SK-N-SH (cell line): ENCODE data around the gene OR2AJ1. TPM values are rescaled to one million over a fixed set of nuclear protein-coding genes. Genes with fewer than 3 reads are reported as not detected.

Experiments
- CTCF ChIA-PET: fragments of 300-600, 350-600 bp; formaldehyde crosslinking; extraction: SDS; loops from one replicate; lab custom pipeline; 2021; lab: Yijun Ruan, JAX
- POLR2A ChIA-PET: fragments of 350-600 bp; sonication (Branson Sonifier 250); formaldehyde crosslinking; extraction: SDS; loops from one replicate; lab custom pipeline; 2020; ENCODE audit warnings: antibody characterized with exemption, inconsistent platforms; lab: Yijun Ruan, JAX
- DNase-seq: peaks from one replicate; pipeline ENCODE4 v3.0.0; 2012
- H2AFZ ChIP-seq: fragments of 200-600 bp; sonication (generic); 2 replicates; pipeline ENCODE4 v1.8.1; 2016; ENCODE audit warnings: antibody characterized with exemption, mild to moderate bottlenecking, low read depth
- H3F3A ChIP-seq: fragments of 200-600 bp; sonication (generic); replicated peaks from 2 replicates; pipeline ENCODE3; 2016; ENCODE audit warnings: antibody characterized with exemption, mild to moderate bottlenecking; ENCODE audit not compliant: insufficient read depth
- H3K27ac ChIP-seq, 2 experiments: fragments of 200-500 bp in 1 of 2; fragments of 200-600 bp in 1 of 2; sonication (Bioruptor generic) in 1 of 2; sonication (generic), shearing (Covaris generic) in 1 of 2; 2 replicates each; pipeline versions ENCODE4 v1.5.1 to v1.6.1; 2014 to 2016; ENCODE audit warnings: low read depth in 2 of 2, inconsistent platforms in 1 of 2, low read length in 1 of 2, mild to moderate bottlenecking in 1 of 2, mixed read lengths in 1 of 2
- H3K27me3 ChIP-seq: fragments of 200-600 bp; sonication (generic), shearing (Covaris generic); 2 replicates; pipeline ENCODE4 v1.6.1; 2016; ENCODE audit warnings: mixed run types; ENCODE audit not compliant: insufficient read depth
- H3K36me3 ChIP-seq, 2 experiments: fragments of 200-500 bp in 1 of 2; fragments of 200-600 bp in 1 of 2; sonication (Bioruptor generic) in 1 of 2; sonication (generic) in 1 of 2; replicated peaks in 1 of 2; 2 replicates each; pipeline versions ENCODE3 to v1.5.1; 2014 to 2016; ENCODE audit warnings: low read length in 1 of 2, mild to moderate bottlenecking in 1 of 2; ENCODE audit not compliant: insufficient read depth in 2 of 2, control insufficient read depth in 1 of 2
- H3K4me1 ChIP-seq, 2 experiments: fragments of 200-500 bp in 1 of 2; fragments of 200-600 bp in 1 of 2; sonication (Bioruptor generic) in 1 of 2; sonication (generic), shearing (Covaris generic) in 1 of 2; 2 replicates each; pipeline versions ENCODE4 v1.5.1 to v1.6.1; 2014 to 2016; ENCODE audit warnings: low read depth in 1 of 2, low read length in 1 of 2, mixed run types in 1 of 2; ENCODE audit not compliant: insufficient read depth in 2 of 2, control insufficient read depth in 1 of 2
- H3K4me2 ChIP-seq: fragments of 200-600 bp; sonication (generic), shearing (Covaris generic); 2 replicates; pipeline ENCODE4 v1.6.1; 2017; ENCODE audit warnings: mixed run types
- H3K4me3 ChIP-seq, 2 experiments: fragments of 200-500 bp in 1 of 2; fragments of 200-600 bp in 1 of 2; sonication (Bioruptor generic) in 1 of 2; sonication (generic), shearing (Covaris generic) in 1 of 2; 2 replicates each; pipeline versions ENCODE4 v1.5.1 to v1.8.1; 2014 to 2016; ENCODE audit warnings: low read depth in 2 of 2, inconsistent platforms in 1 of 2, low read length in 1 of 2, mild to moderate bottlenecking in 1 of 2, mixed read lengths in 1 of 2, moderate library complexity in 1 of 2
- H3K79me2 ChIP-seq: fragments of 200-600 bp; sonication (generic); 2 replicates; pipeline ENCODE4 v1.8.1; 2017; ENCODE audit warnings: mild to moderate bottlenecking; ENCODE audit not compliant: insufficient read depth
- H3K9ac ChIP-seq: fragments of 200-600 bp; sonication (generic); 2 replicates; pipeline ENCODE4 v1.6.1; 2017; ENCODE audit warnings: mixed run types
- H3K9me2 ChIP-seq: fragments of 200-600 bp; sonication (generic); 2 replicates; pipeline ENCODE4 v1.6.1; 2017; ENCODE audit warnings: mixed run types
- H3K9me3 ChIP-seq: fragments of 200-600 bp; sonication (generic); 2 replicates; pipeline ENCODE4 v1.6.1; 2017; ENCODE audit warnings: mixed run types, mild to moderate bottlenecking, moderate library complexity
- H4K20me1 ChIP-seq: fragments of 200-600 bp; sonication (generic); 2 replicates; pipeline ENCODE4 v1.6.1; 2017; ENCODE audit warnings: mild to moderate bottlenecking, mixed run types; ENCODE audit not compliant: insufficient read depth
- CHD2 ChIP-seq: fragments of 150-350 bp; IDR thresholded peaks from 2 replicates; pipeline ENCODE4 v1.6.1; 2018; ENCODE audit warnings: low read length; ENCODE audit not compliant: partially characterized antibody
- CTCF ChIP-seq: fragments of 200-600 bp; sonication (generic); IDR thresholded peaks from 2 replicates; pipeline ENCODE4 v1.6.1; 2017; ENCODE audit warnings: antibody characterized with exemption, mild to moderate bottlenecking, moderate library complexity
- ELF1 ChIP-seq: IDR thresholded peaks from 2 replicates; pipeline ENCODE4 v1.4.0; 2012
- FOSL2 ChIP-seq: IDR thresholded peaks from 2 replicates; pipeline ENCODE4 v1.4.0; 2012; ENCODE audit warnings: low read depth, mild to moderate bottlenecking, moderate library complexity, borderline replicate concordance
- FOXM1 ChIP-seq: IDR thresholded peaks from 2 replicates; pipeline ENCODE4 v1.4.0; 2012; ENCODE audit warnings: low read depth, mild to moderate bottlenecking
- IRF3 ChIP-seq: fragments of 150-350 bp; IDR thresholded peaks from 2 replicates; pipeline ENCODE4 v1.6.1; 2016; ENCODE audit warnings: mild to moderate bottlenecking, low read depth, low read length
- JUND ChIP-seq: IDR thresholded peaks from 2 replicates; pipeline ENCODE4 v1.4.0; 2012
- MAX ChIP-seq: IDR thresholded peaks from 2 replicates; pipeline ENCODE4 v1.4.0; 2012; ENCODE audit warnings: low read depth
- MEF2A ChIP-seq: IDR thresholded peaks from 2 replicates; pipeline ENCODE4 v1.4.0; 2012; ENCODE audit warnings: low read depth, borderline replicate concordance
- MXI1 ChIP-seq: IDR thresholded peaks from 2 replicates; pipeline ENCODE4 v1.6.1; 2012; ENCODE audit warnings: mild to moderate bottlenecking, low read depth, low read length, improper control_type of control experiment
- RAD21 ChIP-seq: IDR thresholded peaks from 2 replicates; pipeline ENCODE4 v1.6.1; 2012; ENCODE audit warnings: mild to moderate bottlenecking, low read length
- RCOR1 ChIP-seq: fragments of 150-350 bp; IDR thresholded peaks from 2 replicates; pipeline ENCODE4 v1.6.1; 2017; ENCODE audit warnings: antibody characterized with exemption, low read length
- REST ChIP-seq: IDR thresholded peaks from 2 replicates; pipeline ENCODE4 v1.6.1; 2012; ENCODE audit warnings: mild to moderate bottlenecking, low read depth, low read length, moderate library complexity
- RXRA ChIP-seq: IDR thresholded peaks from 2 replicates; pipeline ENCODE4 v1.4.0; 2012; ENCODE audit warnings: low read depth, mild to moderate bottlenecking, borderline replicate concordance
- SMC3 ChIP-seq: IDR thresholded peaks from 2 replicates; pipeline ENCODE4 v1.6.1; 2012; ENCODE audit warnings: low read depth, low read length, improper control_type of control experiment
- TCF12 ChIP-seq: IDR thresholded peaks from 2 replicates; pipeline ENCODE4 v1.4.0; 2012
- ZBTB33 ChIP-seq: IDR thresholded peaks from 2 replicates; pipeline ENCODE4 v1.4.0; 2012; ENCODE audit warnings: low read depth, borderline replicate concordance
- WGBS: methylation state at CpG from one replicate; pipeline ENCODE4 v1.1.6; 2017; ENCODE audit warnings: low lambda C conversion rate; 5-methylcytosine and 5-hydroxymethylcytosine counted together
- polyA plus RNA-seq, 3 experiments: library from polyadenylated mRNA; depleted of rRNA; stranded (reverse); fragments of >200 nt; gene quantifications; 2 replicates each; pipeline ENCODE4 v1.2.3, GENCODE V29; 2012

OR2AJ1 gene
- polyA plus RNA-seq, 1 of the 3 experiments (the other 2 are of a cell fraction) = not detected

- no peak overlapping the region for H2AFZ ChIP-seq
- H3F3A ChIP-seq = no peaks in the 10 kb centered on the region
- H4K20me1 ChIP-seq = no peaks in the 10 kb centered on the region
- under 1% methylated on average over 4 of the region's 4 CpGs for WGBS
- no peak overlapping the region for H3K9ac ChIP-seq
- no peak for DNase-seq
- no peak overlapping the region; the same call in 1 of the 2 replicates for H3K4me2 ChIP-seq
- POLR2A ChIA-PET = no interaction called here
- no peaks in the 10 kb centered on the region for H3K9me2 ChIP-seq
- H3K9me3 ChIP-seq = no peaks in the 10 kb centered on the region
- TF ChIP-seq TCF12 = no peak
- no peak for TF ChIP-seq ZBTB33
- no peak for TF ChIP-seq CTCF
- TF ChIP-seq REST = no peak
- no peak for TF ChIP-seq FOXM1
- no peak for TF ChIP-seq IRF3
- TF ChIP-seq RXRA = no peak
- TF ChIP-seq JUND = no peak
- no peak for TF ChIP-seq RCOR1
- TF ChIP-seq MAX = no peak
- no peak for TF ChIP-seq CHD2
- no peak for TF ChIP-seq MEF2A
- TF ChIP-seq ELF1 = no peak
- no peak for TF ChIP-seq FOSL2
- no peak for TF ChIP-seq SMC3
- no peak for TF ChIP-seq RAD21
- no peak for TF ChIP-seq MXI1
- no peak overlapping the region for H3K4me3 ChIP-seq
- H3K79me2 ChIP-seq = no peaks in the 10 kb centered on the region
- H3K27me3 ChIP-seq = no peaks in the 10 kb centered on the region
- no peaks in the 10 kb centered on the region for H3K36me3 ChIP-seq
- no peaks in the 10 kb centered on the region for H3K4me1 ChIP-seq
- CTCF ChIA-PET = no interaction called here
- no peak overlapping the region for H3K27ac ChIP-seq
Measured at GRCh38 chr1:247962911-247963588, 38.4 kb downstream of the OR2AJ1 start.
